Heart left ventricle (tissue), 13 donors: ENCODE results near the gene RPL18.

Source experiments
- POLR2A ChIP-seq, 2 donors: fragments of 450-650 bp; IDR thresholded peaks; one replicate each; pipeline ENCODE4 v1.6.1; 2017; ENCODE audit warnings: antibody characterized with exemption in 2 of 2, mild to moderate bottlenecking in 2 of 2, moderate library complexity in 2 of 2
- TF ChIP-seq, protein P1 (sequence below), 12 donors: fragments of 200-600 bp; sonication (generic) in 4 of 12; IDR thresholded peaks; one replicate each; pipeline versions ENCODE4 v1.5.0 to v1.8.0; 2018 to 2022; ENCODE audit warnings: antibody characterized with exemption in 12 of 12, mild to moderate bottlenecking in 5 of 12
- donor health status: ischemic (EF 13 %, LVEDD 7.1; RV severe dilation, severe dysfunction).
- donor health status: DM: no; HTN: yes; CAD: no.
- donor health status: DM: no; HTN: no; CAD: no.
- donor health status: ischemic (EF 25% LVEDD 6.9; RV normal size, moderate dysfunction).
- donor health status: ischemic (EF 25% LVEDD 5.7; RV mildly dilated, moderate dysfunction).
- donor health status: ischemic (EF 35%, LVEDD 5.7; RV mildly dilated, moderate dysfunction).
- donor health status: nonischemic (EF 11% LVEDD 7.7; RV severe dilation, severe dysfunction).
- donor health status: DM: yes; HTN: yes; CAD: no.
- donor health status: PGD.
- donor health status: ischemic (EF 29% LVEDD 5.4; RV normal size, mild dysfunction).
- donor health status: nonischemic (EF 23%, LVEDD 6.1; RV moderate dilation, normal function).

DNA sequence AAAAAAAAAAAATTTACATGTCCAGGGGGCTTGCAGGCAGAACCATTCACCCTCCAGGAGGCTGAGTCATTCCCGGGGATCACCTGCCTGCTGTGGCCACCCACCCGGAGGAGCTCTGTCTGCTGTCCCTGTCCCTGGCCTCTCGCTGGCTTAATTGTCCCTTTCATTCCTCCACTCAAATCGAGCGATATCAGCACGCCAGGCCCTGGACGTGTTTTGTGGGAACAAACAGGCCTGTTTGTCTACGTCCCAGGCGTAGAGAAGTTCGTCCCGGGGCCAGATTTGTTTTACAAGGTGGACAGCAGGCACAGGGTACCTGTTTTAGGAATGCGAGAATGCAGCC, 45.8 kb downstream of the RPL18 start:
- TF ChIP-seq, protein P1, sequence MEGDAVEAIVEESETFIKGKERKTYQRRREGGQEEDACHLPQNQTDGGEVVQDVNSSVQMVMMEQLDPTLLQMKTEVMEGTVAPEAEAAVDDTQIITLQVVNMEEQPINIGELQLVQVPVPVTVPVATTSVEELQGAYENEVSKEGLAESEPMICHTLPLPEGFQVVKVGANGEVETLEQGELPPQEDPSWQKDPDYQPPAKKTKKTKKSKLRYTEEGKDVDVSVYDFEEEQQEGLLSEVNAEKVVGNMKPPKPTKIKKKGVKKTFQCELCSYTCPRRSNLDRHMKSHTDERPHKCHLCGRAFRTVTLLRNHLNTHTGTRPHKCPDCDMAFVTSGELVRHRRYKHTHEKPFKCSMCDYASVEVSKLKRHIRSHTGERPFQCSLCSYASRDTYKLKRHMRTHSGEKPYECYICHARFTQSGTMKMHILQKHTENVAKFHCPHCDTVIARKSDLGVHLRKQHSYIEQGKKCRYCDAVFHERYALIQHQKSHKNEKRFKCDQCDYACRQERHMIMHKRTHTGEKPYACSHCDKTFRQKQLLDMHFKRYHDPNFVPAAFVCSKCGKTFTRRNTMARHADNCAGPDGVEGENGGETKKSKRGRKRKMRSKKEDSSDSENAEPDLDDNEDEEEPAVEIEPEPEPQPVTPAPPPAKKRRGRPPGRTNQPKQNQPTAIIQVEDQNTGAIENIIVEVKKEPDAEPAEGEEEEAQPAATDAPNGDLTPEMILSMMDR (IDR thresholded peaks at IDR 0.05) = no peak
- no peak for TF ChIP-seq POLR2A (IDR thresholded peaks at IDR 0.05)
